Mesenchymal stem cell (in vitro differentiated cells and primary cell): ENCODE results near the gene RNF175. TPM values are rescaled to one million over a fixed set of nuclear protein-coding genes. Genes with fewer than 3 reads are reported as not detected.

Source experiments
- DNase-seq: peaks from one replicate; pipeline ENCODE4 v3.0.0-alpha.2; 2013
- H2AFZ ChIP-seq: one replicate; pipeline ENCODE4 v1.6.1; 2013; ENCODE audit warnings: low read depth, mild to moderate bottlenecking, control low read depth, inconsistent platforms, low read length, moderate library complexity
- H2AK5ac ChIP-seq: 2 replicates; pipeline ENCODE4 v1.6.1; 2013; ENCODE audit warnings: low read length, moderate library complexity, mild to moderate bottlenecking, inconsistent platforms; ENCODE audit not compliant: severe bottlenecking
- H2BK120ac ChIP-seq: one replicate; pipeline ENCODE4 v1.6.1; 2013; ENCODE audit warnings: low read depth, mild to moderate bottlenecking, inconsistent platforms, low read length, moderate library complexity
- H2BK12ac ChIP-seq, 2 experiments: one replicate each; pipeline ENCODE4 v1.6.1; 2013; ENCODE audit warnings: inconsistent platforms in 2 of 2, low read length in 2 of 2, mild to moderate bottlenecking in 2 of 2, moderate library complexity in 2 of 2, control low read depth in 1 of 2
- H2BK15ac ChIP-seq: one replicate; pipeline ENCODE4 v1.6.1; 2013; ENCODE audit warnings: mild to moderate bottlenecking, low read depth, inconsistent platforms; ENCODE audit not compliant: poor library complexity, severe bottlenecking
- H2BK5ac ChIP-seq: 2 replicates; pipeline ENCODE4 v1.6.1; 2013; ENCODE audit warnings: low read depth, mild to moderate bottlenecking, low read length, control low read depth, inconsistent platforms; ENCODE audit not compliant: poor library complexity, severe bottlenecking
- H3K14ac ChIP-seq, 2 experiments: one replicate each; pipeline ENCODE4 v1.6.1; 2013; ENCODE audit warnings: inconsistent platforms in 2 of 2, low read length in 2 of 2, control low read depth in 1 of 2, mild to moderate bottlenecking in 1 of 2, moderate library complexity in 1 of 2
- H3K18ac ChIP-seq, 2 experiments: one replicate each; pipeline ENCODE4 v1.6.1; 2013; ENCODE audit warnings: inconsistent platforms in 2 of 2, low read length in 2 of 2, control low read depth in 1 of 2, low read depth in 1 of 2, mild to moderate bottlenecking in 1 of 2
- H3K23ac ChIP-seq, 2 experiments: one replicate each; pipeline ENCODE4 v1.6.1; 2013; ENCODE audit warnings: inconsistent platforms in 2 of 2, low read length in 2 of 2, mild to moderate bottlenecking in 2 of 2, moderate library complexity in 2 of 2, control low read depth in 1 of 2
- H3K27ac ChIP-seq: 2 replicates; pipeline ENCODE4 v1.5.1; 2013; ENCODE audit warnings: mild to moderate bottlenecking, moderate library complexity, low read length, control low read depth, inconsistent platforms; ENCODE audit not compliant: poor library complexity, severe bottlenecking
- H3K27me3 ChIP-seq, 2 experiments: 2 replicates each; pipeline versions ENCODE4 v1.6.1 to v1.7.0; 2013; ENCODE audit warnings: low read length in 2 of 2, mild to moderate bottlenecking in 2 of 2, moderate library complexity in 2 of 2, control low read depth in 1 of 2, inconsistent platforms in 1 of 2; ENCODE audit not compliant: control insufficient read depth in 1 of 2, insufficient read depth in 1 of 2
- H3K36me3 ChIP-seq, 2 experiments: 2 replicates each; pipeline versions ENCODE4 v1.6.1 to v1.7.0; 2013; ENCODE audit warnings: low read length in 2 of 2, control low read depth in 1 of 2, inconsistent platforms in 1 of 2, low read depth in 1 of 2, mild to moderate bottlenecking in 1 of 2; ENCODE audit not compliant: insufficient read depth in 2 of 2, control insufficient read depth in 1 of 2
- H3K4ac ChIP-seq, 2 experiments: one replicate each; pipeline ENCODE4 v1.6.1; 2013; ENCODE audit warnings: inconsistent platforms in 2 of 2, low read length in 2 of 2, mild to moderate bottlenecking in 2 of 2, moderate library complexity in 2 of 2, control low read depth in 1 of 2, low read depth in 1 of 2
- H3K4me1 ChIP-seq: 2 replicates; pipeline ENCODE4 v1.6.1; 2013; ENCODE audit warnings: low read depth, low read length, control low read depth; ENCODE audit not compliant: control insufficient read depth, insufficient read depth
- H3K4me2 ChIP-seq: 2 replicates; pipeline ENCODE4 v1.6.1; 2013; ENCODE audit warnings: low read length, mild to moderate bottlenecking, inconsistent platforms; ENCODE audit not compliant: poor library complexity, severe bottlenecking
- H3K4me3 ChIP-seq, 2 experiments: 2 replicates each; pipeline versions ENCODE4 v1.5.1 to v1.7.0; 2013; ENCODE audit warnings: low read length in 2 of 2, mild to moderate bottlenecking in 2 of 2, control low read depth in 1 of 2, low read depth in 1 of 2; ENCODE audit not compliant: insufficient read depth in 1 of 2
- H3K79me1 ChIP-seq: replicated peaks from 2 replicates; pipeline ENCODE4 v1.6.1; 2013; ENCODE audit warnings: mild to moderate bottlenecking, control low read depth, low read length, inconsistent platforms; ENCODE audit not compliant: poor library complexity, severe bottlenecking
- H3K9ac ChIP-seq: 2 replicates; pipeline ENCODE4 v1.7.0; 2013; ENCODE audit warnings: mild to moderate bottlenecking, low read length, moderate library complexity
- H3K9me3 ChIP-seq: 2 replicates; pipeline ENCODE4 v1.7.0; 2013; ENCODE audit warnings: mild to moderate bottlenecking, low read length; ENCODE audit not compliant: control insufficient read depth
- H4K8ac ChIP-seq: one replicate; pipeline ENCODE4 v1.6.1; 2013; ENCODE audit warnings: inconsistent platforms, mild to moderate bottlenecking, low read length, moderate library complexity
- H4K91ac ChIP-seq: one replicate; pipeline ENCODE4 v1.6.1; 2013; ENCODE audit warnings: mild to moderate bottlenecking, low read length, inconsistent platforms
- WGBS: methylation state at CpG from one replicate; pipeline ENCODE4 v1.1.7; 2013; ENCODE audit warnings: mixed read lengths; 5-methylcytosine and 5-hydroxymethylcytosine counted together
- polyA plus RNA-seq, 2 experiments: library from polyadenylated mRNA; stranded (reverse); fragments of 200-250 nt; gene quantifications; one replicate each; pipeline ENCODE4 v1.2.3, GENCODE V29; 2013

The RNF175 gene
- polyA plus RNA-seq (2013, experiment 1 of 2): not detected
- 0.05 TPM for polyA plus RNA-seq (2013, experiment 2 of 2)

GRCh38 chr4:153759407-153760316 is at the start of gene RNF175:
Gene RNF175, minus strand, starts transcription at chr4:153760024. Its CDS starts 162 bp downstream, at chr4:153759862.
- no peak within 1 kb of the TSS for H3K23ac ChIP-seq
- H2BK12ac ChIP-seq: no peak within 1 kb of the TSS
- H3K18ac ChIP-seq: peak within 1 kb of the TSS; percentile 32 to 34
- H3K4me2 ChIP-seq: peak within 1 kb of the TSS; percentile 97
- H3K36me3 ChIP-seq: no peaks in the 10 kb centered on the region
- peak within 1 kb of the TSS in 1 of 2 experiments; percentile 1 for H3K14ac ChIP-seq
- no peak within 1 kb of the TSS for H2BK120ac ChIP-seq
- no peak within 1 kb of the TSS for H2BK5ac ChIP-seq
- no peak within 1 kb of the TSS for H3K4ac ChIP-seq
- H2BK15ac ChIP-seq: no peak within 1 kb of the TSS
- H3K79me1 ChIP-seq: no peaks in the 10 kb centered on the region
- H2AFZ ChIP-seq: peak within 1 kb of the TSS; percentile 58
- H2AK5ac ChIP-seq: no peak within 1 kb of the TSS
- H3K9me3 ChIP-seq: no peaks in the 10 kb centered on the region
- H4K91ac ChIP-seq: no peak within 1 kb of the TSS
- no peak for DNase-seq
- 5% methylated on average over 65 of the region's 76 CpGs for WGBS
- peak within 1 kb of the TSS; percentile 71 to 72 for H3K4me3 ChIP-seq
- H3K27ac ChIP-seq: no peak within 1 kb of the TSS
- H4K8ac ChIP-seq: no peak within 1 kb of the TSS
- H3K27me3 ChIP-seq: peaks cover 16 to 53% of the 10 kb centered on the region in 2 experiments
- peak within 1 kb of the TSS; percentile 19 for H3K9ac ChIP-seq
- peaks cover 12% of the 10 kb centered on the region for H3K4me1 ChIP-seq

- H3K9ac ChIP-seq: no peak overlapping the region
Observed at GRCh38 chr4:153809307-153809706, 49.5 kb upstream of the RNF175 start.

GRCh38 chr4:153808175-153808574 is 48.4 kb upstream of the RNF175 start:
- DNase-seq: peak; percentile 72
- Histone ChIP-seq H3K27me3 (no peaks in the 10 kb centered on the region), H3K27ac (no peak overlapping the region), H2BK12ac (no peak overlapping the region), H3K9ac (no peak overlapping the region), H3K79me1 (no peaks in the 10 kb centered on the region), H3K23ac (no peak overlapping the region), H3K4ac (no peak overlapping the region), H4K8ac (no peak overlapping the region), H3K9me3 (no peaks in the 10 kb centered on the region), H2BK5ac (no peak overlapping the region), H2AFZ (no peak overlapping the region), H3K4me2 (no peak overlapping the region), H3K14ac (no peak overlapping the region), H3K4me1 (no peaks in the 10 kb centered on the region), H3K18ac (no peak overlapping the region), H4K91ac (no peak overlapping the region), H3K36me3 (no peaks in the 10 kb centered on the region), H2AK5ac (no peak overlapping the region), H2BK15ac (no peak overlapping the region), H2BK120ac (no peak overlapping the region), H3K4me3 (no peak overlapping the region)
- WGBS: 20% methylated on average over 1 of the region's 1 CpG

More at GRCh38 chr4:153809307-153809706, 49.5 kb upstream of the RNF175 start:
- Histone ChIP-seq H2BK120ac (no peak overlapping the region), H3K4me1 (no peaks in the 10 kb centered on the region), H2BK12ac (peak overlapping the region in 1 of 2 experiments; percentile 32), H3K27ac (no peak overlapping the region), H4K8ac (no peak overlapping the region), H3K14ac (no peak overlapping the region), H2AFZ (no peak overlapping the region), H3K36me3 (no peaks in the 10 kb centered on the region), H2AK5ac (no peak overlapping the region), H3K4me2 (no peak overlapping the region), H2BK5ac (no peak overlapping the region), H3K9me3 (no peaks in the 10 kb centered on the region), H2BK15ac (no peak overlapping the region), H3K23ac (no peak overlapping the region), H3K4ac (no peak overlapping the region), H4K91ac (no peak overlapping the region), H3K27me3 (no peaks in the 10 kb centered on the region), H3K18ac (no peak overlapping the region), H3K79me1 (no peaks in the 10 kb centered on the region), H3K4me3 (no peak overlapping the region)
- DNase-seq: no peak

DNA sequence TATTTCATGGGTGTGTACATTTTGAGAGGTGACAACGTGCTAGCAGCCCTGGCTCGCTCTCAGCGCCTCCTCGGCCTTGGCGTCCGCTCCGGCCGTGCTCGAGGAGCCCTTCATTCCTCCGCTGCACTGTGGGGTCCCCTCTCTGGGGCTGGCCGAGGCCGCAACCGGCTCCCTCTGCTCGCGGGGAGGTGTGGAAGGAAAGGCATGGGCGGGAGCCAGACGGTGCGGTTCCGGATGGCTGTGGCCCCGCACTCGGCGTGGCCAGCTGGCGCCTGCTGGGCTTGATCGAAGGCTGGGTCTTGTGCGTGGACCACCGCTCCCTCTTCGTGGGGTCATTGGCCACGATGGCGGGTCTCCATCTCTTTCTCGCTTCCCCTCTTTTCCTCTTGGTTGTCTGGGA is 46.2 kb upstream of the RNF175 start:
- WGBS: 93% methylated on average over 30 of the region's 30 CpGs
- H3K4me3 ChIP-seq: no peak overlapping the region
- H2BK5ac ChIP-seq: no peak overlapping the region
- peaks cover 0 to 4% of the 10 kb centered on the region in 2 experiments for H3K27me3 ChIP-seq
- no peaks in the 10 kb centered on the region for H3K4me1 ChIP-seq
- H3K4ac ChIP-seq: peak overlapping the region in 1 of 2 experiments; percentile 6
- H2BK120ac ChIP-seq: no peak overlapping the region
- H3K9me3 ChIP-seq: no peaks in the 10 kb centered on the region
- H4K8ac ChIP-seq: peak overlapping the region; percentile 46
- H3K18ac ChIP-seq: peak overlapping the region in 1 of 2 experiments; percentile 24
- no peak overlapping the region for H3K9ac ChIP-seq
- DNase-seq: no peak
- no peaks in the 10 kb centered on the region for H3K36me3 ChIP-seq
- no peak overlapping the region for H2AK5ac ChIP-seq
- H3K27ac ChIP-seq: no peak overlapping the region
- H4K91ac ChIP-seq: peak overlapping the region; percentile 43
- no peak overlapping the region for H2AFZ ChIP-seq
- no peak overlapping the region for H2BK15ac ChIP-seq
- H3K79me1 ChIP-seq: no peaks in the 10 kb centered on the region
- no peak overlapping the region for H3K23ac ChIP-seq
- no peak overlapping the region for H3K14ac ChIP-seq
- no peak overlapping the region for H2BK12ac ChIP-seq
- H3K4me2 ChIP-seq: no peak overlapping the region
